ENCODE data around the gene MGST2.

The MGST2 gene

DNA sequence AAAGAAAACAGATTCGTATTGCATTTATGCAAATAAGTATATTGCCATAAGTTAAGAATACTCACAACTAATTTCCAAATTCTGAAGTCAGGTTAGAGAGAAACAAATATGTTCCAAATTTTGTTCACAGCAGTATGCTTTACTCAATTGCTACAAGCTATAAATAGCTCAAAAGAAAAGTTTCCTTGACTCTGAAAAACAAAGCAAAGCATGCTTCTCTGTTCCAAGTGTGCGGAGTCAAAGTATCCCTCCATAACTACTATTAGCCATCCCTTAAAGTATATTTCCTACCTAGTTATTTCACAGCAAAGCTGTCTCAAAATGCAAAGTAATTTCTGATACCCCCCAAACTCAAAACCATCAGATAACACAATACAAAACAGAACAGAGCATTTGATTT is 47.3 kb downstream of the MGST2 start:
- DNase-seq = no peak

DNA sequence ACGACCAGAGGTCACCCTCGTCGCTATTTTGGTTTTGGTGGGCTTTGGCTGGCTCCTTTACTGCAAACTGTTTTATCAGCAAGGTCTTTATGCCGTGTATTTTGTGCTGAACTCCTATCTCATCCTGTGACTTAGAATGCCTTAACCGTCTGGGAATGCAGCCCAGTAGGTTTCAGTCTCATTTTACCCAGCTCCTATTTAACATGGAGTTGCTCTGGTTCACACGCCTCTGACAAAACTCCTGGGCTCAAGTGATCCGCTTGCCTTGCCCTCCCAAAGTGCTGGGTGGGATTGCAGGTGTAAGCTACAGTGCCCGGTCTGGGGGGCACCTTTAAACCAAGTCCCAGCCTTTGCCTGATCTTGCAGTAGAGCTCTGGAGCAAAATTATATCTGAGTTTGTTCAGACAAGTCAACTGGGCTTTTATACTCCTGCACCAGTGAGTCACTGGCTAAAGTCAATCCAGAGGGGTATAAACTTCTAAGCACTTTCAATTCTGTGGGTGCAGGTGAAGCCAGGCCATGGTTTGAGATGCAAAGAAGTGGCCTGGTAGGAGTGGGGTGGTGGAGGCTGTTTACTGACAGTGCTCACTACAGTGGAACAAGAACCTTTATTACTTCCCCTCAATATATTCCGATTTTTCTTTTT is 50.2 kb downstream of the MGST2 start:
- DNase-seq = no peak

DNA sequence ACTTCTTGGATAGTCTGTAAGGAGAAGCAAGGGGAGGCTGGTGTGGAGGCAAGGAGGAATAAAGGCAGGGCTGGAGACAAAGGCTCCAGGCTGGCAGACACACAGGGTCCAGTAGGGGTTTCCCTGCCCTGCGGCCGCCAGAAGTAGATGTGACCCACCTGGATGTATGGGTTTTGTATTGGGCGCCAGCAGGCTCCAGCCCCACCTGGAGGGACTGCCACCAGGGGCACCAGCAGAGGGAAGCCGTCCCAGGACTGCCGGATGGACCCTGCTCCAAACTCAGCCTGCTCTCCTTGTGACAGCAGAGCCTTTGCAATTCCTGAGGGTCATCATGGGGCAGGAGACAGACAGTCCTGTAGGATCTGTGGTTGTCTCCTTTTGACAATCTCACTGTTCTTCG is 52.7 kb downstream of the MGST2 start:
- DNase-seq = no peak

DNA sequence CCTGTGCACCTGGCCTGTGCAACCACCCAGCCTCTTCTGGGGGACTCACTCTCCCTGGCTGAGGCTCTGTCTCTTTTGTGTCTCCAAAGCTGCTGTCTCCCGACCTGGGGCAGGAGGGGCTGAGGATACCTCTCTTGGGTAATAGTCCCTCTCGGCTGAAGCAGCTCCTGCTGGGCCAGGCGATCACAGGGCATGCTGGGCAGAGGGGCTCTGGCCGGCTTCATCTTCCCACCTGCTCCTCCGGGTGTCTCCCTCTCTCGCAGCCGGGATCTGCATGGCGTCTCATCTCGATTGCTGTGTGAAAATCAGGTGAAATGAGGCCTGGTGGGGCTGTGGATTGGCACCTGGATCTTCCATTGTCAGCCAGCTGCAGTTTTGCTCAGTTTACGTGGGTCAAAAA is 53.2 kb downstream of the MGST2 start:
- no peak for DNase-seq

DNA sequence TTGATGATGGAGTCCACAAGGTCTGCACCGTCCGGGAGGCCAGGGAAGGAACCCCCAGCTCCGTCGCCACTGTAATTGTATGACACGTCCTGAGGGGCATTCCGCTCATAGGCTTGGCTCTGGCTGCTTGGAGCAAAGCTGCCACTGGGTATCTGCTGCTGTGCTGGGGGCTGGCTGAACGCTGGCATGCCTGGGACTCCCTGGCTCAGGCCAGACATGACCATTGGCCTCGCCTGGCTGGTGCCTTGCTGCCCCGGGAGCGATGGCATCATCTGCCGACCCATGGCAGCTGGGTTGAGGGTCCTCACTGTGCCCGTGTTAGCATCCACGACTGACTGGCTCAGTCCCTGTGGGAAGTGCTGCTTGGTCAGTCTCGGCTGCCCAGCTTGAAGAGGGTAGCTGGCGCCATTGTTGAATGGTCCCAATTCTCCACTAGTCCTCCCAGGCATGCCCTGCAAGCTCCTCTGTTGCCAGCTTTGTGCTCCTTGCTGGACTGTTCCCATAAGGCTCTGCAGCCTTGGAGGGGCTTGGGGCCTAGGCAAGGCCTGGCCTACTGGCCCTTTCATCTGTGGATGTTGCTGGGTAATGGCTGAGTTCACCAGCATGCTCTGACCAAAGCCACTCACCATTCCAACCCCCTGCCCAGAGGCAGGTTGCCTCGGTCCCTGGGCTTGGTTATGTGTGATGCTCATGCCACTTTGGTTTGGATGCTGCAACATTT is 53.9 kb downstream of the MGST2 start:
- DNase-seq = no peak

DNA sequence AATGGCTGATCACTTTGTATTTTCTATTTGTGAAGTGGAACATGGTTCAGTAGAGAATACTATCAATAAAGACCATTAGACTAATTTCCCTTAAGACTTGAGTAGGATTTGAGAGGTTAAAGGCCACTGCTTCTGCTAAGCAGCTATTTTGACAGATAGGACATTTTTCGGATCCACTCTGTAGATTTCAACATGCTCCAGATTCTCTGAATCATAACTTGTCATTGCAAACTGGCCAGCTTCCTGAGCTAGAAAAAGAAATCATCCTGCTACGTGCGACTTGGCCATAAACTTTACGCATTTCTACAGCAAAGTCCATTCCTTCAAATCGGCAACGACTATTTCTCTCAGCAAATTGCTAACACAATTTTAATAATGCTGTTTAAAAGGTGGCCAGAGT is 55.2 kb downstream of the MGST2 start:
- DNase-seq = no peak

DNA sequence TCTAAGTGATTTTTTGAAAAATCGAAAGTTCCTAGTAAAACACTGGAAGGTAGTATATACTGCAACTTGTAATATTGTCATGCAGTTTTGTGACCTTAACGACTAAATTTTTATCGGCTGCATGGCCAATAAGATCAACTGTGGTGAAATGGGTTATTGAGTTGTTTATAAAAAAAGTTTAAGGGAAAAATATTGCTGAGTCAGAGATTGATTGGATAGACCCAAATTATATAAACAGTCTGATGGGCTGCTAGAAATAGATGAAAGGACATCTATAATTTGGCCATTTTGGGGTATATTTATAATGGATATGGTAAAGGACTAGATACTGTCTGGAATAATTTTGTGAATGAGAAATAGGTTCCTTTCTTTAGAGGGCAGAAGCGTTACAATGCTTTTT is 56.2 kb downstream of the MGST2 start:
- no peak for DNase-seq

DNA sequence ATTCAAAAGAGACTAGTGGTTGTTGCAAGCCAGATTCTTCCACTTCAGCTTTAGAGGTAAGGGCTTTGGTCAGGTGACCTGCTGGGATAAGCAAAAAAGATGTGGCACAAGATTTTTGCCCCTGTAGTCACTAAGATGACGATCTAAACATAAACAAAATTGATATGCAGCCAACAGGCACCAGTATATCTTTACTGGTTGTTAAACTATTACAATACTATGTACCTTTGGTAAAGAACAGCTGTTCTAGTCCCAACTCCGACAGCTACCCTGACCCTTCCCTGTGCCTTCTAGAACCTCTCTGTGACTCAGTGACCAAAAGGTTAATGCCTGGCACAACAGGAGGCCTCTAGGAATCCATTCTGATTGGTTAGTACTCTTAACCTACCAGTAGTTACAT is 59.6 kb downstream of the MGST2 start:
- no peak for DNase-seq

DNA sequence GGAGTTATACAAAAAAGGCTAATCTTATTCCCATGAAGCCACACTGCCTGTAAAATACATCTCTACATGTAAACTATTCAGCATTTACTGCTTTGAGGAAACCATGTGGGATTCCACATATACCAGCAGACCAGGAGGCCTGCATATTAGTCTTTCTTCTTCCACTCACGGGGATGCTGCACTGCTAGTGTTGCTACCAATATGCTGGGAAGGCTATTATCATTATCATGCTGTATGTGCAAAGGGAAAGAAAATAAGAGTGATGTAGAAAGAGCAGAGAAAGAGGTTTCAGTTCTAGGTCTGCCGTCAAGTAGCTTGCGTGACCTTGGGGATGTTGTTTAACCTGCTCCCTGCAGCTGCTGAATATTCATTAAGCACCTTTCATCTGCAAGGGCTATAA is 61.0 kb downstream of the MGST2 start:
- no peak for DNase-seq

DNA sequence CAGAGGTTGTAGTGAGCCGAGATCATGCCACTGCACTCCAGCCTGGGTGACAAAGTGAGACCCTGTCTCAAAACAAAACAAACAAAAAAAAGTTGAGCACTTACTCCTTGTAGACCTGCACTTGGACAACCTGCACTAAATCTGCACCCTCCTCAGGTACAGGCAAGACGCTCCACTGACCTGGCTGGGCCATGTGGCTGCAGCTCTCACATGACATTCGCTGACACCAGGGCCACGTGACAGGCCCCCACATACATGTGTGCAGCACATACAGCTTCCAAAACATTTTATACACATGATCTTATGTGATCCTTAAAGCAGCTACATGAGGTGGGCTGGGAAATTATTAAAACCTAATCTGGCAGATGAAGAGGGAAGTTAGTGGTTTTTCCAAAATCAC is 62.5 kb downstream of the MGST2 start:
- no peak for DNase-seq

DNA sequence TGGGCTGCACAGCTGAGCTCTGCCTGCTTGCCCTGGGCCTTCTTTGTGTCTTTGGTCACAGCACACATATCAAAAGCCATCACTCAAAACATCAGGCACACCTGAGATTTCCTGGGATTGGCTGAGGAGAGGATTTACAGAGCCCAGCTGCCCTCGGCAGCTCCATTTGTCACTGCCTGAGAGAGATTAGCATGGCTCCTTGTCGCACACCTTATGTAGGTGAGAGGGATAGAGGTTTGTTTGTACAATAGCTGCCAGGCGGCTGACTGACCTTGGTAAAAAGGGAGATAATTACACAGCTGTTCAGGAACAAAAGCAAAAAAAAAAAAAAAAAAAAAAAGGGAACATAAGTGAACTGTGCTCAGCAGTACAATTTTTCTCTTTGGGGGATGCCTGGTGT is 63.2 kb downstream of the MGST2 start:
- no peak for DNase-seq

DNA sequence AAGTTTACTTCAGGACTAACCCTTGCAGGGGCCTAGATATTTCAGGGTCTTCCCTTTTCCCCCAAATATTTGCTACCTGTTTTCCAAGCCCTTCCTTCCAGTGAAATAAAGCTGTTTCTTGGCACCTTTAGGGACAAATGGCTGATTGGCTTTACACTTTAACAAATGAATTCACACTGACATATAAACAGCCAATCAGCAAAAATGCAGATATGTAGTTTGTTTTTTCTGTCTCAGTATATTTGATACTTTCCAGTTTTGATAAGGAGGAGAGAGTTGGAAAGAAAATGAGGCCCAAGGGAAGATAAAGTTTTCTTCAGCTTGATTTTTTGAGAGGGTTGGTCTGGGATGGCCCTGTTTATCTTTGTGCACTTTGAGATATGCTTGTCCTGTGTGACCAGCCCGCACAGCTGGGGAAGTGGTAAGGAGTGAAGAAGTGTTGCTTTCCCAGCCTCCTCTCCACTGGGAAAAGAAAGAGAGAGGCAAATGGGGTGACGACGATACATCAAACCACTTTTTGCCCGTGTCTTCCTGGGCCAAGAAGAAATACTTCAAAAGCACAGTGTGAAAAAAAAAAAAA is 67.5 kb downstream of the MGST2 start:
- DNase-seq = no peak

DNA sequence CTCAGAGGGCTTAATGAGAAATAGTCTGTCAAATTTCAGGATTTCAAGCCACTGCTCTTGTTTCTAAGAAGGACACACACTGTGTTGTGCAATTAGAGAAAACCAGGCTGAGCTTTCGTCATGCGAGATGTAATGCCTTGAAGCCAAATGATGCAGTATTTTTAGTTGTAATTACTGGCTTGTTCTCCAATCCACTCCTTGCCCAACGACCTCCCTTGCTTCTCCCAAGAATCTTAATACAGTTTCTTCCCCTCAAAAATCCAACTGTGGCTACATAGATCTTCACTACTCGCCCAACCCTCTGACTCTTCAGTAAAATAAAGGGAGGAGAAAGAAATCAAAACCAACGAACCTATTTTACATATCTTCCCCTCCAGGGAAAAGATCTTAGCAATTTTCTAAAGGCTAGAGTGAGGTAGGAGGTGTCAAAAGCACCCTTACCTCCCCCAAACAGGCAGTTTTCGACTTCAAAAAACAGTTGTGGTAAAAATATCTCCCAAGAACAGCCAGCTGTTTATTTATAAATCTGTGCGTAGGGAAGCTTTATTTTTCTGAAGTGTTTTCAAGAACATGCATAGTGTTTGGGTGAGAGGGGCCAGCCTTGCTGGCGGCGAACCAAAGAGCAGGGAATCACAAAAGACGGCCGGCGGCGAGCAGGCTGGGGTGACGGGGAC is 68.7 kb downstream of the MGST2 start:
- no peak for DNase-seq

DNA sequence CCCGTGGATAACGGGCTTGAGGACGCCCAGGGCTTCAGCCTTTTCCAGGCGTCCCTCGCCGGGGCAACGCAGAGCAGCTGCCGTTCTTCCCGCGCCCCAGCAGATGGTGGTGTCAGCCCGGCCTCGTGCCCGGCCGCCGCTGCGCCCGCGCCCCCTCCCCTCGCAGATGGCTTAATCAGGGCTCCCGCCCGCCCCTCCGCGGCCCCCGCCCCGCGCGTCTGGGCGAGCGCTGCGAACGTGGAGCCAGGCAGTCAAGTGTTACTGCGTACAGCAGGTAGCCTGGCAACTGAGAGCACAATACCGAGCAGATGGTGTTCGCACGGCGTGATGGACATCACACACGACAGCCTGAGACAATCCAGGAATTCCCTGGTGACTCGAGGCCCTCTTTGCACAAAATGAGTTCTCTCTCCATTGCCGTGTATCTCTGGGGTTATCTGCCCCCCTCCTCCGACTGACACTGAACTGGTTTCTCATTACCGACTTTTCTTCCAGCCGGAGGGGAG is 69.3 kb downstream of the MGST2 start:
- DNase-seq = peak; percentile 28

DNA sequence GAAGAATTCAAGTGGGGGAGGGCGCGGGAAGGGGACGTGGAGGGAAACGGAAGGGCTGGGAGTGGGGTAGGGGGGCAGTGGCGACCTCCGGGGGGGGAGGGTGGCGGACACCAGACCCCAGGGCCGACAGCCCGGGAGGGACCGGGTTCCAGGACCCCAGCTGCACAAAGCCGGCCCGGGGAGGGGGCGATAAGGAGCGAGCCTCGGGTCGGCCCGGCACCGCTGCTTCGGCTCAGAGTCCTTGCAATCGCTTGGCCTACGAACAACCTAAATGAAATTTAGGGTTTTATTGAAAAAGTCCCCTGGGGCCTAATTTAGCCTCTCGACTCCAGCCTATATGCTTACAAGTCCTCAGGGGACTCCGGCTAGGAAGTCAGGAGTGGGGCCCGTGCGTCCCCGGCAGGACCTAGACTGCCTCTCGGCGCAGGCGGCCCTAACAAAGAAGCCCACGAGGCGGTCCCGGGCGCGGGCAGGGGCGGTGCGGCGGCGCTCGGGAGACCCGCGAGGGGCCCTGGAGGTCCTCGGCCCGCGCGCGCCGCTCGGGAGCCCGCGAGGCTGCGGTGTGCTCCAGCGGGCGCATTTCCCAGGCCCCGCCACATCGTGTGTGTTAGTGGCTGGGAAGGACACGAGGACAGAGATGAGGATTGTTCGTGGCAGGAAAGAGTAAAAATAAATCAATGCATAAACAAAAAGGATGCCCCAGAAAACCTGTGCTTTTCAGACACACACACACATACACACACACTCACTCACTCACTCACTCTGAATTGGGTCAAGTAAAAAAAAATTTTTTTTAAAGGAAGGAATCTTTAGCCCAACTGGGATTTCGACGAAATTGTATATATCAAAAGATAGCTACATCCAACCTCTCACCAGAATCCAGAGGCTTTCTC is 70.0 kb downstream of the MGST2 start:
- DNase-seq = no peak

DNA sequence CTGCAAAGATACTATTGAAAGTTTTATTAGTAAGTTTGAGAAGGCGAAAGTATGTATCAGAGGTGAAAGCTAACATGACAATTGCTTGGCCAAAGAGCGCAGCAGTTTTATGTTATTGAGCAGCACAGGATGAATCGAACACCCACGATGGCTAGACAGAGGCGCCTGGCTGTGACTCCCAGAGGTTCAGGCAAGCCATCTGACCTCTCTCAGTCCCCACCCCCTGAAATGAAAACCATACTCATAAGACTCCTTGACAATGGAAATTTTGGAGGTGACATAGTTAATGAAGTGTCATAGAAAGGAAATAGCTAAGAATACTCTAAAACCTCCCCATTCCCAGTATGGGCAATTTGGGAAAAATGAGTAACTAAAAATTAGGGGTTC is 70.6 kb downstream of the MGST2 start:
- DNase-seq = no peak

DNA sequence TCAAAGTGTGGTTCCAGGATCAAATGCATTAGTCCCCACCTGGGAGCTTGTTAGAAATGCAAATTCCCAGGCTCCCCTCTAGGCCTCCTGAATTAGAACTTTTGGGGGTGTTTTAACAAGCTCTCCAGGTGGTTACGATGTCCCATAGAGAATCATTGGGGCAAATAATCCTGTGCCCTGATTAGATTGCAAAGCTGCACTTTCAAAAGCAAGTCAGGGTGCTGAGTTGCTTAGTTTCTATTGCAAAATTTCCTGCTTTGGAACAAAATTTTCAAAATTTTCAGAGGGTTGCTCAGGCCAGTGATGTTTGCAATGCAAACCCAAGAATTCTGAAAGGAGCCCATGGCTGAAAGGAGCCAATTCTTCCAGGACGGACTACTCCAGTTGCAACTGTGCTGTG is 71.0 kb downstream of the MGST2 start:
- DNase-seq = no peak

DNA sequence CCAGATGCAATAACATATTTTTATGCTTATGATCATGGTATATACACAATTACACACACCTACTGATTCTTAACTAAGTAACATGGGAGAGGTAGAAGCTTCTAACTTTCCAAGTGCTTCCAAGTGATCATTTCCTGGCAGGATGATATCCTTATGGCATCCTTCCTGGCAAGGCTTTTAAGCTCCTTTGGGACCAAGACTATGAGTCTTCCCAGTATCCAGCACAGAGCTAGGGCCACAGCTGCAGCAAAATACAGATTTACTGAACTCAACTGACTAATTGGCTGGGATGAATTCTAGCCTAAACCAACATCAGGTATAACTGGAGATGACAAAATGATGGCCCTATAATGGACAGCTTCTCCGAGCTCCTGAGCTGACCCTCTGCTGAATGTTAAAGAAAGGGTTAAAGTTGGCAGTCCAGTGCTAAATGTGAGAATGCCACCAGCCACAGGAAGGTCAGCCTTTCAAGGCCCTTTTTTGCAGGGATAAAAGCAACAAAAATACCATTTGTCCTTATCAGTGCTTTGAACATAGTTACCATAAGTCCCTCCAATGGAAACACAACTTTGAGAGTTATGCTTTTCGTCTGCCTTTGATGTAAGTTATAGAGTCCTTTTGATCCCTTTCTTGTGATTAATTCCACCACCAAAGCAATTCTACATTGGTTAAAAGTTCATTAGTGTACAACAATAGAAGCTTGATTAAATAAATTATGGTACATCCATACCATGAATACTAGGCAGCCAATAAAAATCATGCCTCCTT is 73.4 kb downstream of the MGST2 start:
- DNase-seq = no peak

DNA sequence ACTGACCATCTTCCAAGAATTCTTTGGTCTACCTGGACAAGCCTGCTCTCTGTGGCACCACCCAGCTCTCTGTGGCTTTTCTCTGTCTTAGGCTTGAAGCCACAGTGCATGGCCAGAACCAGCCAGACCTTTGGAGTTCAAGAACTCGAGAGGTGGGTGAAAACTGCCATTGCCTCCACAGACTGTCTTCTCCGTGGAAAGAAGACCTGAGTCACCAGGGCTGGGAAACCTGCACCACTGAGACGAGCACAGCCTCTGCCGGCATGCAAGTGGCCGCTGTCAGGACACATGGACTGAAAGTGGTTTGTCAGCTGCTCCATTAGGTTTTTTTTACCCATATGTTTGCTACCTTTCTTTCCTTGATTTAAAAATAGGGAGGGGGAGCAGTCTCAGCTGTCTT is 74.5 kb downstream of the MGST2 start:
- DNase-seq = no peak

DNA sequence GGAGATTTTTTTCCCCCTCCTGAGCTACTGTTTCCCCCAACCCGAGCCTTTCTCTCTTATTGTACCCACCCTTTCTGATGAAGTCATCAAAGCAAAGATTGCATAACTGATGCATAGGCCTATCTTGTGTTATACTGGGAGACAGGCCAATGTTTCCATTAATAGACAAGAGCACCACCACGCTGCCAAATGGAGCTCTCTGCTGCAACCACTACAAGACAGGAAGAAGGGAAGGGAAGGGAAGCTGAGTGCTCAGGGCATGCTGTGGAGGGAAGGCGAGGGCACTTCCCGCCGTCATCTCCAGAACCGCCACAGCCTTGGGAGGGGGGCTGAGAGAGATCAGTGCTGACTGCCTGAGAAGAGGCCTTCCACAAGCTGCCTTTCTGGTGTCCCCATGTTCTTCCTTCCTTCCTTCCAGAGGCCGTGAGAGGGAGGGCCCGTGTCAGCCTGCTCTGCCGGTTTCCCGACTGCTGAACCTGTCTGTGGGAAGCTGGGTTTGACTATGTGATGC is 75.0 kb downstream of the MGST2 start:
- no peak for DNase-seq

DNA sequence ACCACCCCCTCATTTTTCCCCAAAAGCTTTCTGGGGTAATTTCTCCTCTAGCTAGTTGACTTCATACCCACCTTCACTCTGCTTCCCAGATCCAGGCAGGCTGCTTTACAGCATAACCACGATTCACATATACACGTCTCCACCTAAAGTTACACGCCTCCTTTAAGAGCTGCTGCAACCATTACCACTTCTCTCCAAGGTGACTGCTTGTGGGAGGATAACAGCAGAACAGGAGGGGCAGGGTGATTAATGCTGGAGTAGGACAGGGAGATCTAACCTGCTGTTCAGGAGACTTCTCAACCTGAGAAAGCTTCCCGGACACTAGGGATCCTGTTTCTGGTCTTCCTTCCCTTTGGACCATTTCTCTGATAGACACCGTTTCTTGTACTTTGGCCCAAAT is 77.4 kb downstream of the MGST2 start:
- no peak for DNase-seq

DNA sequence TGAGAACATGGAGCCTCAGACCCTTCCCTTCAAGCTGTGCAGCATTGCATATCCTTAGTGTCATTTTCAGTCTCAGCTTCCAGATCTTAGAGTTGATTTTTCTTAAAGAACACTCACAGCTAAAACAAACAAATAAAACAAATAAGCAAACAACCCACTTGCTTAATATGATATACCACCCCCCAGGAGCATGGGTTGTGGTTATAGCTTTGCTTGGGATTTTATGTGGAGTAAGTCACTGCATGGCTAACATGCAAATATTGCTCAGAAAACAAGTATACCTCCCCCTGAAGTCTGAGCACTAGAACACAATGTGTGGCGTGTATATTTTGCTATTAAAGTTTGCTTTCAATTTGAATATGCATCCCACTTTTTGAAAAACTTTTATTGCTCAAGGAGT is 78.6 kb downstream of the MGST2 start:
- DNase-seq = no peak

Data from activated CD4-positive, alpha-beta T cell treated with anti-CD3 and anti-CD28 coated beads for 1 hour (primary cell).